Psoas muscle (tissue), 8 donors: ENCODE data around the gene NUCKS1. TPM values are rescaled to one million over a fixed set of nuclear protein-coding genes. Genes with fewer than 3 reads are reported as not detected.

ENCODE experiments used
- ATAC-seq, 4 donors: fragments of 200-7000 bp; cut with Tn5 transposase; one replicate each; pipeline ENCODE4 v1.9.1; 2020; ENCODE audit warnings: moderate library complexity in 3 of 4, mild to moderate bottlenecking in 2 of 4
- DNase-seq, 2 donors: peaks; one replicate each; pipeline ENCODE4 v3.0.0-alpha.2; 2020
- H3K27ac ChIP-seq: fragments of 200-600 bp; one replicate; pipeline ENCODE4 v1.8.0; 2022
- H3K27me3 ChIP-seq, 3 donors: fragments of 200-600 bp in 1 of 3; one replicate each; pipeline versions ENCODE4 v1.6.1 to v1.8.0; 2013 to 2022; ENCODE audit warnings: low read length in 2 of 3, mild to moderate bottlenecking in 2 of 3, moderate library complexity in 1 of 3; ENCODE audit not compliant: insufficient read depth in 3 of 3
- H3K36me3 ChIP-seq, 2 donors: fragments of 200-600 bp in 1 of 2; one replicate each; pipeline versions ENCODE4 v1.6.1 to v1.8.0; 2013 to 2022; ENCODE audit warnings: low read depth in 1 of 2, mild to moderate bottlenecking in 1 of 2, moderate library complexity in 1 of 2; ENCODE audit not compliant: insufficient read depth in 1 of 2
- H3K4me1 ChIP-seq: fragments of 200-600 bp; one replicate; pipeline ENCODE4 v1.8.0; 2022
- H3K4me3 ChIP-seq: fragments of 200-600 bp; one replicate; pipeline ENCODE4 v1.8.0; 2022; ENCODE audit warnings: mild to moderate bottlenecking
- H3K9me3 ChIP-seq: fragments of 200-600 bp; one replicate; pipeline ENCODE4 v1.8.0; 2022
- WGBS, 3 donors: extraction: QIAGEN DNeasy Blood & Tissue Kit; methylation state at CpG; one replicate each; pipeline versions ENCODE4 v1.1.6 to v1.1.7; 2013; 5-methylcytosine and 5-hydroxymethylcytosine counted together
- intact Hi-C, 2 donors: fragments of 100-400 bp; cut with DNase I; formaldehyde crosslinking; loops; one replicate each; pipeline versions ENCODE4 v1.11.0 to v1.14.2; 2022
- polyA plus RNA-seq, 3 donors: library from polyadenylated mRNA; stranded (reverse); fragments of 200-250 nt; gene quantifications; one replicate each; pipeline ENCODE4 v1.2.3, GENCODE V29; 2013
- total RNA-seq, 4 donors: library from RNA; stranded (reverse); fragmentation: NEBNext Ultra II Directional in 2 of 4; extraction: Animal tissue kit (Norgen Biotek cat#: 25700) in 2 of 4; gene quantifications; one replicate each; pipeline versions ENCODE4 v1.2.1 to v1.2.4, GENCODE V29; 2021 to 2023
- TF ChIP-seq, protein P1 (sequence below): fragments of 200-600 bp; IDR thresholded peaks from one replicate; pipeline ENCODE4 v1.8.0; 2022; ENCODE audit warnings: antibody characterized with exemption
- donor health status: healthy with polysubstance abuse.
- donor health status: DM: no; HTN: no; CAD: no; lungs with moderate emphysema.
- donor health status: Bipolar disorder and iron deficiency.
- donor health status: healthy.
- donor health status: DM: yes; HTN: yes; CAD: no.
- donor health status: DM: no; HTN: no; CAD: no.
- donor health status: DM: no; HTN: no; CAD: no.
- donor health status: DM: yes; HTN: yes; CAD: no.

Gene NUCKS1
- total and polyA plus RNA-seq, 7 donors: 28.3 to 174 (median 140) TPM

DNA sequence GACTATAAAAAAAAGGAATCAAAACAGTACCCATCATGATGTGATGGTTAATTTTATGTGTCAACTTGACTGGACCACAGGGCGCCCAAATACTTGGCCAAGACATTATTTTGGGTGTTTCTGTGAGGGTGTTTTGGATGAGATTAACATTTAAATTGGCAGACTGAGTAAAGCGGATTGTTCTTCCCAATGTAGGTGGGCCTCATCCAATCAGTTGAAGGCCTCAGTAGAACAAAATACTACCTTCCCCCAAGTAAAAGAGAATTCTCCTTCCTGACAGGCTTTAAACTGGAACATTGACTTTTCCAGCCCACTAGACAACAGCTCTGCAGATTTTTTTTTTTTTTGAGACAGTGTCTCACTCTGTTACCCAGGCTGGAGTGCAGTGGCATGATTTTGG lies 14.6 kb upstream of the NUCKS1 start:
- Histone ChIP-seq H3K4me3 (no peak overlapping the region), H3K4me1 (no peaks in the 10 kb centered on the region), H3K36me3 (peaks cover 0 to 6% of the 10 kb centered on the region in 2 donors), H3K27ac (no peak overlapping the region), H3K9me3 (no peaks in the 10 kb centered on the region), H3K27me3 (no peaks in the 10 kb centered on the region)
- ATAC-seq (no peak), DNase-seq (no peak)
- intact Hi-C loops: no loop called here
- TF ChIP-seq, protein P1, sequence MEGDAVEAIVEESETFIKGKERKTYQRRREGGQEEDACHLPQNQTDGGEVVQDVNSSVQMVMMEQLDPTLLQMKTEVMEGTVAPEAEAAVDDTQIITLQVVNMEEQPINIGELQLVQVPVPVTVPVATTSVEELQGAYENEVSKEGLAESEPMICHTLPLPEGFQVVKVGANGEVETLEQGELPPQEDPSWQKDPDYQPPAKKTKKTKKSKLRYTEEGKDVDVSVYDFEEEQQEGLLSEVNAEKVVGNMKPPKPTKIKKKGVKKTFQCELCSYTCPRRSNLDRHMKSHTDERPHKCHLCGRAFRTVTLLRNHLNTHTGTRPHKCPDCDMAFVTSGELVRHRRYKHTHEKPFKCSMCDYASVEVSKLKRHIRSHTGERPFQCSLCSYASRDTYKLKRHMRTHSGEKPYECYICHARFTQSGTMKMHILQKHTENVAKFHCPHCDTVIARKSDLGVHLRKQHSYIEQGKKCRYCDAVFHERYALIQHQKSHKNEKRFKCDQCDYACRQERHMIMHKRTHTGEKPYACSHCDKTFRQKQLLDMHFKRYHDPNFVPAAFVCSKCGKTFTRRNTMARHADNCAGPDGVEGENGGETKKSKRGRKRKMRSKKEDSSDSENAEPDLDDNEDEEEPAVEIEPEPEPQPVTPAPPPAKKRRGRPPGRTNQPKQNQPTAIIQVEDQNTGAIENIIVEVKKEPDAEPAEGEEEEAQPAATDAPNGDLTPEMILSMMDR: no peak
- WGBS, 3 donors: 92 to 98% (median 94%) methylated on average over 2 of the region's 2 CpGs

DNA sequence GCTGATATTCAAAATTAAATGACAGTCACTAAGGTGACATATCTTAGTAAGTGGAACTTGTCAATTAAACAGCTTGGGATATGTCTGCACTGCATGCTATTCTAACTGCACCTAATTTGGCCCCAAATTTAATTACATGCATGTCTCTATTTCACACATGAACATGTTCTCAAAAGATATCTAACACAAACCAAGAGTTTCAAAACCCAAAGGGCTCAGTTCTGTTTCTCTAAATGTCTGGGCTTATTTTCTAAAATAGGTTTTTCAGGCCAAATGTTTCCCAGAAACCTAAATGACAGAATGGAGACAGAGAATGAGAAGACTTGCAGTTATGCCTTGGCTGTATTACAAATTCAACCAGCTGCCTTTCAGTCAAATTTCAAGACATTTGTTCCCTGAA lies 14.0 kb upstream of the NUCKS1 start:
- DNase-seq (no peak), ATAC-seq (no peak)
- H3K27ac ChIP-seq: no peak overlapping the region
- TF ChIP-seq, protein P1: no peak
- H3K9me3 ChIP-seq: no peaks in the 10 kb centered on the region
- no peaks in the 10 kb centered on the region for H3K27me3 ChIP-seq
- H3K4me3 ChIP-seq: no peak overlapping the region
- no peaks in the 10 kb centered on the region for H3K36me3 ChIP-seq
- intact Hi-C loops: no loop called here
- no peaks in the 10 kb centered on the region for H3K4me1 ChIP-seq

DNA sequence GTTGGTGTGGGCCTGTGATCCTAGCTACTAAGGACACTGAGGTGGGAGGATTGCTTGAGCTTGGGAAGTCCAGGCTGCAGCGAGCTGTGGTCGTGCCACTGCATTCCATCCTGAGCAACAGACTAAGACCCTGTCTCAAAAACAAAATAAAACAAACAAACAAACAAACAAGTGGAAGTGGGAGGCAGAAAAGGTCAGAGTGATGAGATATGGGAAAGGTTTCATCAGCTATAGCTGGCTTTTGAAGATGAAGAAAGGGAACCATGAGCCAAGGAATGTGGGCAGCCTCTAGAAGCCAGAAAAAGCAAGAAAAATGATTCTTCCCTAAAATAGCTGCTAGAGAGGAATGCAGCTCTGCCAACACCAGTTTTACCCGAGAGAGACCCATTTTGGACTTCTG lies 10.6 kb upstream of the NUCKS1 start:
- intact Hi-C loops: no loop called here
- WGBS, 3 donors: 76 to 84% (median 78%) methylated on average over 3 of the region's 3 CpGs
- Histone ChIP-seq H3K27ac (no peak overlapping the region), H3K36me3 (no peaks in the 10 kb centered on the region), H3K9me3 (no peaks in the 10 kb centered on the region), H3K27me3 (no peaks in the 10 kb centered on the region), H3K4me1 (no peaks in the 10 kb centered on the region), H3K4me3 (no peak overlapping the region)
- ATAC-seq: no peak
- DNase-seq: no peak
- TF ChIP-seq, protein P1: no peak

DNA sequence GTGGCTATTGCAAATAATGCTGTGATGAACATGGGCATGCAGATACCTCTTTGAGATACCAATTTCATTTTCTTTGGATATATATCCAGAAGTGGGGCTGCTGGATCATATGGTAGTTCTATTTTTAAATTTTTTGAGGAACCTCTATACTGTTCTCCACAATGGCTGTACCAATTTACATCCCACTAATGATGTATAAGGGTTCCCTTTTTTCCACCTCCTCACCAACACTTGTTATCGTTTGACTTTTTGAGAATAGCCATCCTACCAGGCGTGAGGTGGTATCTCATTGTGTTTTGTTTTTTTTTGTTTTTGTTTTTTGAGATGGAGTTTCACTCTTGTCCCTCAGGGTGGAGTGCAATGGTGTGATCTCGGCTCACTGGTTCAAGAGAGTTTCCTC lies 6.6 kb upstream of the NUCKS1 start:
- DNase-seq: no peak

DNA sequence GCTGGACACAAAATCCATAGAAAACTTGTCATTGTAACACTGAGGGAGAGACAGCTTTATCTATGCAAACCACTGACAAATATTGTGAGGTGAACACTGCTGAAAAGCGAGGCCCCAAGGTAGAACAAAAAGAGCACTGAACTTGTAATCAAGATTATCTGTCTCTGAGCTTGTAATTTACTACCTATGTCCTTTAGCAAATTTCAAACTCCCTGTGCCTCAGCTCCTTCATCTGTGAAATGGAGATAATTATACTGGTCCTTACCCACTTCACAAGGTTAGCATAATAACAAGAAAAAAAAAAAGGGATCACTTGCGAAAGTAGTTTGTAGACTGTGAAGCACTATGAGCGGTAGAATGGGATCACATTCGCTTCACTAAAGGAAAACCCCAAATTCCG lies 4.9 kb upstream of the NUCKS1 start:
- H3K9me3 ChIP-seq: no peaks in the 10 kb centered on the region
- no peak overlapping the region for H3K27ac ChIP-seq
- H3K4me1 ChIP-seq: no peaks in the 10 kb centered on the region
- no peaks in the 10 kb centered on the region for H3K36me3 ChIP-seq
- no peaks in the 10 kb centered on the region for H3K27me3 ChIP-seq
- intact Hi-C loops: no loop called here
- 72 to 79% (median 78%) methylated on average over 5 of the region's 5 CpGs for WGBS, 3 donors
- ATAC-seq (no peak), DNase-seq (no peak)
- no peak overlapping the region for H3K4me3 ChIP-seq
- TF ChIP-seq, protein P1: no peak

More for the DNA sequence above, 6.6 kb upstream of the NUCKS1 start:
- intact Hi-C loops: no loop called here
- Histone ChIP-seq H3K4me3 (no peak overlapping the region), H3K4me1 (no peaks in the 10 kb centered on the region), H3K27ac (no peak overlapping the region), H3K9me3 (no peaks in the 10 kb centered on the region), H3K36me3 (no peaks in the 10 kb centered on the region), H3K27me3 (no peaks in the 10 kb centered on the region)
- ATAC-seq: no peak
- TF ChIP-seq, protein P1: no peak
- 90 to 97% (median 91%) methylated on average over 3 of the region's 3 CpGs for WGBS, 3 donors
